NCI-H446 treated with DMSO at 0.1 percent for 48 hours (cell line): ENCODE results near the gene NCAPH2.

ENCODE experiments used
- DNase-seq: peaks from one replicate; lab custom pipeline; 2025; lab: John Stamatoyannopoulos, UW

Gene NCAPH2

DNA sequence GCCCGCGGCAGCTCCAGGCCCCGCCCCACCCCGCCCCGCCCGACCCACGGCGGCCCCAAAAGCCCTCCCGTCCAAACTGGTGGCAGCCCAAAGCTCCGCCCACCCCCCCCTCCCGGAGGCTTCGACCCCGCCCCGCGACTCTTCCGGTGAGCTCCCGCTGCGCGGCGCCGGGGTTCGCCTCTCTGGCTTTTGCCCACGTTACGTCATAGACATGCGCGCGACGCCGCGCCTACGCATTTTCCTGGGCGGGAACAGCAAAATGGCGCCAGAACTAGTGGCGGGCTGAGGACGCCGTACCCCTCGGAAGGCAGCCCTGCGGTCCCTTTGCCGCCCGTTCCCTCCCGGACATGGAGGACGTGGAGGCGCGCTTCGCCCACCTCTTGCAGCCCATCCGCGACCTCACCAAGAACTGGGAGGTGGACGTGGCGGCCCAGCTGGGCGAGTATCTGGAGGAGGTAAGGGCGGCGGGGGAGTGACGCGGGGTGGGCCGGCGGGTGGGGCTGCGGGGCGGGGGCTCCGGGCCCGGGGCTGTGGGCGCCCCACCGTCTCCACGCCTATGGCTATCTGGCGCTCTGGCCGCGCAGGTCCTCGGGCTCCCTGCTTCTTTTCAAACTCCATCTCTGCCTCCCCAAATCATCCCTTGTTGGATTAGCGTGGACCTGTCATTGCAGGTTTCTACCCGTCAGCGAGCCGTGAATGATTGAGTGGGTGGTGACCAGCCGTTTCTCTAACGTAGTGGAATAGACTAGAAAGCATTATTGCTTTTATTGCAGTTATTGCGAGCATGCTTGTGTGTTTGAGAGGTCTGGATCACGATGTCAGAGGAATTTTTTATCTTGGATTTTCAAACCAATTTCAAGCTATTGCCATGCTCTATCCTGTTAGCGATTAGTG, at the start of gene NCAPH2:
Gene NCAPH2, plus strand, starts transcription at position 234 of the 894 bp plus-strand sequence. Its CDS starts 114 bp downstream, at position 348.
- peak; percentile 90 for DNase-seq

DNA sequence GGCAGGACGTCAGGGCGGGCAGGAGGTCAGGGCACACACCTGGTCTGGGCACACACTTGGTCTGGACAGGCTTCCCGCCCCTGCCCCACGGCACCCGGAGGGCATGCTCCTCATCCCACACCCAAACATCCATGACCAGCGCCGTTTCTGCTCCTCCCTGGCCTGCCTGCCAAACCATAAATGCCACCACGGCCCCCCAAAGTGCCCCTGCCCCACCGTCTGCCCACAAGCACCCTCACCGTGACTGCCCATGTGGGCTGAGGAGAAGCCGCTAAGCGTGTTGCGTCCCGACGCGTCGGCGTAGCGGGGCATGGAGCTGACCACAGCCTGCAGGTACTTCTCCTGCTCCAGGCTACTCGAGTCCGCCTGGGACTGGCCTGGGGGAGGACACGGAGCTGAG, 49.0 kb upstream of the NCAPH2 start:
- no peak for DNase-seq

- DNase-seq, result no peak
Measured at GRCh38 chr22:50459496-50460140, 48.4 kb upstream of the NCAPH2 start.

GRCh38 chr22:50460938-50461337, 47.1 kb upstream of the NCAPH2 start:
- no peak for DNase-seq

- DNase-seq, result no peak
Measured at GRCh38 chr22:50461536-50461935, 46.5 kb upstream of the NCAPH2 start.

GRCh38 chr22:50461979-50462540, 46.0 kb upstream of the NCAPH2 start:
- no peak for DNase-seq

DNA sequence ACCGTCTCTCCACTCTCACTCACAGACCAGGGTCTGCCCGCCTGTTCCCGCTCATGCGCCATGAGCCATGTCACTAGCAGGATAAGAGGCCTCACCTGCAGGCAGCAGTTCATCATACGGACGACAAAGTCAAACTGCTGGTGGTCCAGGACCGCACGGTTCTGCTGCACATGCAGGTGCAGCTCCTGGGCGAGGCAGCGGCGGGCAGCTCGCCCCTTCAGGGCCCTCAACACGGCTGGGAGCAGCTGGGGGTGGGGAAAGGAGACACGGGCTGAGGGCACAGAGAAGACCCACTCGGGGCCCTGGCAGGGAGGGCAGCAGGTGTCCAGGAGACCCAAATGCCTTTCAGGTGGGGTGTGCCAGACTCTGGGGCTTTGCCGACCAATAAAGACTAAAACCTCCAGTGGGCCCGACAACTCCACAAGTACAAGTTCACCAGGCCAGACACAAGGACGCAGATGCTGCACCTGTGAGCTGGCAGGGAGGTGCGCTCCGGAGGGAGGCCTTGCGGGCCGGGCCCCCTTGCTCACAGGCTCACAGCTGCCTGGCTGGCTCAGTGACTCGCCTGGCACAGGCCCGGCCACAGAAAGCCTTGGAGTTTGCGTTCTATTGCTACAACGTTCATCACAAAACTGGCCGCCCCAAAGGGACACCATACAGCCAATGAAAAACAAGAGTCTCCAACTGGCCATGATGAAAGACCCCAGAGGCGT, 44.7 kb upstream of the NCAPH2 start:
- DNase-seq, result no peak

DNA sequence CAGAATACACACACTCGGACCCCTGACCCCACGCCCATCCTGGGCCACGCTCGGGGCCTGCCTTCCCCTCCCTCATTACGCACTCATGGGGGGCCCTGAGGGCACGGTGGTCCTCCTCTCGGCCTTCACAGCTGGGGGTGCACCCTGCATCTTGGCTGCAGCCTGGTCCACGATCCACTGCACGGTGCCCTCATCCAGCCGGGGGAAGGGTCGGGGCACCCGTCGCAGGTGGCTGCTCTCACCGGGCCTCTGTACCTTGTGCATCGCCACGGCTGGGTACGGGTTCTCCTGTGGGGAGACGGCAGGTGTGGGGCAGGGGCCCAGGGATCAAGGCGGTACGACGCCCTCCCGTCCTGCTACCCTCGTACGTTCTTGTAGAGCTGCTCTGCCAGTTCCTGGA, 43.6 kb upstream of the NCAPH2 start:
- no peak for DNase-seq

- DNase-seq, result no peak
Measured at GRCh38 chr22:50465066-50465930, 42.7 kb upstream of the NCAPH2 start.

- no peak for DNase-seq
Measured at GRCh38 chr22:50467341-50467740, 40.7 kb upstream of the NCAPH2 start.

DNA sequence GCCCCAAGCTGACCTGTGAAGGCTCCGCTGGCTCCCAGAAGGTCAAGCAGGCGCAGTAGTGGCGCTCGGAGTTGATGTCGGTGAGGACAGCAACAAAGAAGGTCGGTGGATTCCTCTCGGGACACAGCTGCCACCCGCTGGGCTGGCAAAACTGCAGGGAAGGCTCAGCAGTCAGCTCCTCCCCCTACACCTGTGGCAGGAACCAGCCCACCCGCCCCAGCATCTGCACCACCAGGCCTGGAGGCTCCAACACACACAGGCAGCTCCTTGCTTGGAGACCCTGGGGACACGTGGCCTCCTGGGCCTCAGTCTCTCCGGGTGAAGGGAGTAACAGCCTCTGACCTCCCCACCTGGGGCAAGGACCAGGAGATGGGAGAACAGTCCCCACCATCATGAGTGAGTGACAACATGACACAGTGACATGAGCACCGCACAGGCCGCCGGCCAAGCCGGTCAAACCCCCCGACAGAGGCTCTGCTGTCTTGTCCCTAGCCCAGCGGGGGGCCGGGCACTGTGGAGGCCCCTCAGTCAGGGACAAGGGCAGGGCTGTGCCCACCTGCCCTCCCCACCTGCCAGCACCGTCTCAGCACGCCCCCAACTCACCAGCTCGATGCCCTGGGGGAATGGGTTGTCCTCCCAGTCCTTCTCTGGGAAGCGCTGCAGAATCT, 40.1 kb upstream of the NCAPH2 start:
- no peak for DNase-seq

DNA sequence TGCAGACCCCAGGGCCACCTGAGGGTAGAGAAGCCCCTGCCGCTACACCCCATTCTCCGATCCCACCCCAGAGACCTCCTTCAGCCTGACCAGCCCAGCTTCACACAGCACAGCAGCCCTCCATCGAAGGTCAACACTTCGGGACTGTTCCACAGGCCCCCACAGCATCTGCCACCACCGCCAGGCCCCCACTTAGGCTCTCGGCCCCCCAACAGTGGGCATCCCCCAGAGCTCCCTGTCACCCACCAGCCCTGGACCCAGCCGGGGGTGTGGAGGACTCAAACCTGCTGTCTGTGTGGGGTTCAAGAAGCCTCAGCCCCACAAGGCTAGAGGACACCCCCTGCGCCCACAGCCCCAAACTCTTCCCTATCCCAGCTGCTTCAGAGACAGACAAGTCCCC, 39.4 kb upstream of the NCAPH2 start:
- DNase-seq, result no peak

DNA sequence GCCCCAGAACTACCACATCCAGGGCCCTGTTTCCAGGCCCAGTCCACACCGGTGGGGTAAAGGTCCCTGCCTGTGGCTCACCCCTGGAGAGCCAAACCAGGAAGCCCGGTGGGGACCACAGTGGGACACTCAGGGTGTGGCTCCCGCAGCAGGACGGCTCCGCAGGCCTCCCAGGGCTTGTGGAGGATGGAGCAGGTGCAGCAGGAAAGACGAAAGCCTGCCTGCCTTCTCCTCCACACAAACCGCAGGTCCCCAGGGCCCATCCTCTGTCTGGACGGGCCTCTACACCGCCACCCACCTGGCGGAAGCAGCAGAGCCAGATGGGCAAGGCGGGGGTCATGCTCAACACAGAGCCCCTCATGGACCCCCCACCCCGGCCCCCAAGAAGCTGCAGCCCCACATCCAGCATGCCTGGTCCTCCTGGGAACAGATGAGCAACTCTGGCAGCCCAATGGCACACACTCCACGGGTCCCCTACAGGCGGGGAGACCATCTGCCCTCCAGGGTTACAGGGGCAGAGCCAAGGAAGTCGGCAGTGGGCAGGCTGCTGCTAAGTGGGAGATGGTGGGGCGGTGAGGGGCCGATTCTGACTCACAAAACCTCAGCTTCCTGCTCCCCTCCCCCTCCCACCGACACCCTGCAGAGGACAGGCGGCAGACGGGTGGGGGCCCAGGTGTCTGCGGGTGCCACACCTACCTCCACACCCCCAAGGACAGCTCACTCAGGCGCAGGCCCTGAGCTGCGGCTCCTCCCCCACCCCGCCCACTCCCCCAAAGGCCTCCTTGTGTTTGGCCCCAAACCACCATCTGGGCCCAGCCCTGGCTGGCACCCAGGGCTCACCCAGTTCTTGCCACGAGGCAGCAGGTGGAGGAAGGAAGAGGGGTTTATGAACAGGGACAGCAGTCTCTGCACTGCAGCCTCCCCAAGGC, 38.4 kb upstream of the NCAPH2 start:
- DNase-seq, result no peak

- no peak for DNase-seq
Measured at GRCh38 chr22:50470491-50470890, 37.5 kb upstream of the NCAPH2 start.

DNA sequence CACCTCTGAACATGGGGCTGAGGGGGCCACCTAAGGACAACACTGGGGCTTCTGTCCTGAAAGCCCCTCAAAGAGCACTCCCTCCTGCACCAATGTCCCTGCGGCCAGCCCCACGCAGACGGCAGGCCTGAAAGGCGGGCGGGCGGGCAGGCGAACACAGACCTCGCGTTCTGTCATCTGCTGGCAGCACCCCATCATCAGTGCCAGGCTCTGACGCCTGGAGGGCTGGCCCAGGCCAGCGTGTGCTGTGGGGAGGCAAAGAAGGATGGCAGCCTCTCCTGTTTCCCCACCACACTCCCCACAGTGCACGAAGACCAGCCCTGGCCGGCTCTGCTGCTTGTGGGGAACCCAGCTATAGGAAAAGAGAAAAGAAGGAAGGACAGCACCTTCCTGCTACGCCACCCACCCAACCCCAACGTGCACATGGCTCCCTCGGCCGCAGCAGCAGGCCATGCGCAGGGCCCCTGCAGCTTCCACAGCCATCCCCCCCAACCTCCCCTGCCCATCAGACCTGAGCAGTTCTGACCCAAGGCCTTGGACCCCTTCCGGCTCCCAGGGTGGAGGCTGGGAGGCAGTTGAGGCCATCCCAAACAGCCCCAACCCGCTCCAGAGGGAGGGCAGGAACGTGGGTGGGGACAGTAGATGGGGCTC, 36.7 kb upstream of the NCAPH2 start:
- DNase-seq, result no peak

- DNase-seq, result no peak
Measured at GRCh38 chr22:50471962-50472361, 36.1 kb upstream of the NCAPH2 start.

DNA sequence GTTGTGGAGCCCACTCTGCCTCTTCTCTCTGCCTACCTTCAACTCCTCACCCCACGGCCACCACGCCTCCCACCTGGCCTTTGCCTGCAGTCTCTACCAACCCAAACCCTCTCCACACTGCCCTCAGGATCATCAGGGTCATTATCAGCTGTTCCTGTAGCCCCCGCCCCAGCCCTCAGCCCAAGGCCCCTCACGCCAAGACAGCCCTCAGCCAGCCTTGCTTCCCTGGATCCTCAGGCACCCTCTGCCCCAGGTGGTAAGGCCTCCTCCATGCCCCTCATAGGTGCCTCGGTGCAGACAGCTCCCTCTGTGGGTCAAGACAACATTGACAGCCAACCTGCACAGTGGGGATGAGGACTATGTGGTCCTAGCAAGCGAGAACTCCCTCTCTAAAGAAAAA, 34.9 kb upstream of the NCAPH2 start:
- no peak for DNase-seq

GRCh38 chr22:50473855-50474671, 34.0 kb upstream of the NCAPH2 start:
- DNase-seq, result no peak
